ENCODE results near the gene SKI.

DNA sequence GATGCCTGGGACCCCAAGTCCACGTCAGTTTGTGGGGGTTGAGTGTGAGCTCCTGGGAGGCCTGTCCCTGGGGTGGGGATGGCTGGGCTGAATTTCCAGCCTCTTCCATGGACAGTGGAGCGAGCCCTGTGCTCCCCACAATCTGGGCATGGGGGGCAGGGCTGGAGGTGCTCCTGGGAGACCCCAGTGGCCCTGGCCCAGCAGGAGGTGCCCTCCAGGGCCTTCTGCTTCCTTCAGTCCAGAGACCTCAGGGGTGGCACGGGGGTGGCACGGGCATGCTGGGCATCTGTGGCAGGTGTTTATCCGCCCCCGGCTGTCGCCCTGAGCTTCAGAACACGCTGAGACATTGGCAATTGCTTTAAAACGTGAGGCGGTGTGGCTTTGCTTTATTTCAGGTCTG lies 122.4 kb downstream of the SKI start:
- TF ChIP-seq SP1 (IDR thresholded peaks at IDR 0.05; ENCODE audit: low read depth, low read length) (no peak), CTCF (IDR thresholded peaks at IDR 0.05; ENCODE audit: control extremely low read depth in 1 of 3, insufficient read depth in 1 of 3, low read depth in 1 of 3, low read length in 3 of 3) (no peak)

All from H1 (cell line).